Lower leg skin (tissue), 3 donors: ENCODE results near the gene SAP30.

Source experiments
- POLR2A ChIP-seq, 2 donors: fragments of 450-650 bp; IDR thresholded peaks; one replicate each; pipeline ENCODE4 v1.6.1; 2016 to 2017; ENCODE audit warnings: antibody characterized with exemption in 2 of 2, mild to moderate bottlenecking in 1 of 2, moderate library complexity in 1 of 2
- TF ChIP-seq, protein P1 (sequence below), 3 donors: fragments of 450-650 bp; IDR thresholded peaks; one replicate each; pipeline ENCODE4 v1.5.1; 2016; ENCODE audit warnings: antibody characterized with exemption in 3 of 3, mild to moderate bottlenecking in 3 of 3, moderate library complexity in 2 of 3

DNA sequence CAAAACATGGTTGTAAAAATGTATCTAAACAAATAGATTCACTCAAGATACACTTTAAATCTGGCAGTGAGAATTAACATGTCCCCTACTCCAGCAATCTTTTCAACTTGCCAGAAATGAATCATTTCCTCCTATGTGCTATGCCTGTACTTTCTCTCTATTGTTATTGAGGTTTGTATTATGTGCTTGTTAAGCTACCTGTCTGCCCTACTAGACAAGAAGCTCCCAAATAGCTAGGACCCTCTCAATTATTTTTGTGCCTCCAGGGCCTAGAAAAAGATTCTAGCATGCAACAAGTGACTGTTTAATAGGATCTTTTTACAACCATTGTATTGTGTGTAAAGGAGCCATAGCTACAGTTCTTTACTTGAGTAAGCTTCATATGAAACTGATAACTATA is 3.5 kb upstream of the SAP30 start:
- TF ChIP-seq, protein P1, sequence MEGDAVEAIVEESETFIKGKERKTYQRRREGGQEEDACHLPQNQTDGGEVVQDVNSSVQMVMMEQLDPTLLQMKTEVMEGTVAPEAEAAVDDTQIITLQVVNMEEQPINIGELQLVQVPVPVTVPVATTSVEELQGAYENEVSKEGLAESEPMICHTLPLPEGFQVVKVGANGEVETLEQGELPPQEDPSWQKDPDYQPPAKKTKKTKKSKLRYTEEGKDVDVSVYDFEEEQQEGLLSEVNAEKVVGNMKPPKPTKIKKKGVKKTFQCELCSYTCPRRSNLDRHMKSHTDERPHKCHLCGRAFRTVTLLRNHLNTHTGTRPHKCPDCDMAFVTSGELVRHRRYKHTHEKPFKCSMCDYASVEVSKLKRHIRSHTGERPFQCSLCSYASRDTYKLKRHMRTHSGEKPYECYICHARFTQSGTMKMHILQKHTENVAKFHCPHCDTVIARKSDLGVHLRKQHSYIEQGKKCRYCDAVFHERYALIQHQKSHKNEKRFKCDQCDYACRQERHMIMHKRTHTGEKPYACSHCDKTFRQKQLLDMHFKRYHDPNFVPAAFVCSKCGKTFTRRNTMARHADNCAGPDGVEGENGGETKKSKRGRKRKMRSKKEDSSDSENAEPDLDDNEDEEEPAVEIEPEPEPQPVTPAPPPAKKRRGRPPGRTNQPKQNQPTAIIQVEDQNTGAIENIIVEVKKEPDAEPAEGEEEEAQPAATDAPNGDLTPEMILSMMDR (IDR thresholded peaks at IDR 0.05), result no peak
- no peak for TF ChIP-seq POLR2A (IDR thresholded peaks at IDR 0.05)
